Epithelial cell of proximal tubule (primary cell): ENCODE measurements around the gene CACNA1C. TPM values are rescaled to one million over a fixed set of nuclear protein-coding genes. Genes with fewer than 3 reads are reported as not detected.

Source experiments
- DNase-seq: peaks from one replicate; pipeline ENCODE4 v3.0.0-alpha.2; 2011; ENCODE audit warnings: low read depth
- H3K4me3 ChIP-seq: 2 replicates; pipeline ENCODE4 v1.5.1; 2011; ENCODE audit warnings: low read depth, mild to moderate bottlenecking, low read length
- CTCF ChIP-seq: conservative IDR thresholded peaks from 2 replicates; pipeline ENCODE4 v1.5.1; 2012; ENCODE audit warnings: low read depth, mild to moderate bottlenecking, low read length
- total RNA-seq: library from RNA; depleted of rRNA; stranded (reverse); fragments of >200 nt; gene quantifications from 2 replicates; pipeline ENCODE4 v1.2.3, GENCODE V29; 2015

Gene CACNA1C
- total RNA-seq, 1 donor from 2014 or later: not detected

- no peak for TF ChIP-seq CTCF
- no peak for DNase-seq
- H3K4me3 ChIP-seq: no peak overlapping the region
Measured at GRCh38 chr12:2580821-2581220, 528.0 kb downstream of the CACNA1C start.

GRCh38 chr12:2581293-2582045 lies 528.7 kb downstream of the CACNA1C start:
- DNase-seq: no peak
- TF ChIP-seq CTCF: no peak
- no peak overlapping the region for H3K4me3 ChIP-seq

GRCh38 chr12:2582631-2583030 lies 529.8 kb downstream of the CACNA1C start:
- no peak overlapping the region for H3K4me3 ChIP-seq
- no peak for DNase-seq
- TF ChIP-seq CTCF: no peak

- no peak for DNase-seq
- H3K4me3 ChIP-seq: no peak overlapping the region
- TF ChIP-seq CTCF: peak; percentile 76
Measured at GRCh38 chr12:2583091-2583497, 530.3 kb downstream of the CACNA1C start.

GRCh38 chr12:2583642-2584401 lies 531.0 kb downstream of the CACNA1C start:
- DNase-seq: no peak
- no peak overlapping the region for H3K4me3 ChIP-seq
- TF ChIP-seq CTCF: no peak

GRCh38 chr12:2586156-2587038 lies 533.6 kb downstream of the CACNA1C start:
- DNase-seq: no peak
- H3K4me3 ChIP-seq: no peak overlapping the region
- TF ChIP-seq CTCF: no peak
